ENCODE data around the gene SEMA7A.
"Not testable (repeated sequence)": the region's sequence is repeated elsewhere in the genome, so short reads cannot be mapped to it uniquely, and the experiment has no call there.

SEMA7A gene

GRCh38 chr15:74458473-74458872 lies 24.7 kb upstream of the SEMA7A start:
- H4K20me1 ChIP-seq (ENCODE audit: insufficient read depth, low read length), result no peaks in the 10 kb centered on the region
- H3K4me1 ChIP-seq (ENCODE audit: insufficient read depth, low read length, severe bottlenecking), result peaks cover 30% of the 10 kb centered on the region
- H3K79me2 ChIP-seq (ENCODE audit: insufficient read depth, low read length), result peaks cover 9% of the 10 kb centered on the region
- H3K36me3 ChIP-seq (ENCODE audit: insufficient read depth, low read length), result peaks cover 22% of the 10 kb centered on the region
- no peak overlapping the region for H3K4me2 ChIP-seq (ENCODE audit: low read length)
- H3K27ac ChIP-seq (ENCODE audit: low read depth, low read length, poor library complexity, severe bottlenecking), result no peak overlapping the region
- no peak overlapping the region for H2AFZ ChIP-seq (ENCODE audit: low read length)
- H3F3A ChIP-seq (ENCODE audit: insufficient read depth, low read length), result no peaks in the 10 kb centered on the region
- no peaks in the 10 kb centered on the region for H3K9me3 ChIP-seq (ENCODE audit: low read length)
- no peak overlapping the region for H3K4me3 ChIP-seq (ENCODE audit: low read depth, low read length, poor library complexity, severe bottlenecking)
- H3K27me3 ChIP-seq (ENCODE audit: insufficient read depth, low read length), result no peaks in the 10 kb centered on the region
- no peaks in the 10 kb centered on the region for H3K9me2 ChIP-seq (ENCODE audit: low read depth, low read length)
- TF ChIP-seq CTCF (IDR thresholded peaks at IDR 0.05; ENCODE audit: low read length) (no peak), EZH2 (IDR thresholded peaks at IDR 0.05; ENCODE audit: borderline replicate concordance, low read length) (no peak)
- H3K9ac ChIP-seq (ENCODE audit: low read length), result no peak overlapping the region

- not testable (repeated sequence) for H3K9me3 ChIP-seq (ENCODE audit: low read length); H2AFZ ChIP-seq (ENCODE audit: low read length); H3K9me2 ChIP-seq (ENCODE audit: low read depth, low read length); H3K27me3 ChIP-seq (ENCODE audit: insufficient read depth, low read length); H3K79me2 ChIP-seq (ENCODE audit: insufficient read depth, low read length); H3K4me2 ChIP-seq (ENCODE audit: low read length); H3K4me3 ChIP-seq (ENCODE audit: low read depth, low read length, poor library complexity, severe bottlenecking); H3F3A ChIP-seq (ENCODE audit: insufficient read depth, low read length); H3K9ac ChIP-seq (ENCODE audit: low read length); H4K20me1 ChIP-seq (ENCODE audit: insufficient read depth, low read length); H3K27ac ChIP-seq (ENCODE audit: low read depth, low read length, poor library complexity, severe bottlenecking)
- Histone ChIP-seq H3K4me1 (ENCODE audit: insufficient read depth, low read length, severe bottlenecking) (peaks cover 16% of the 10 kb centered on the region), H3K36me3 (ENCODE audit: insufficient read depth, low read length) (peaks cover 33% of the 10 kb centered on the region)
Observed at GRCh38 chr15:74457036-74457435, 23.3 kb upstream of the SEMA7A start.

GRCh38 chr15:74454764-74455500 lies 21.2 kb upstream of the SEMA7A start:
- Histone ChIP-seq H3K4me1 (ENCODE audit: insufficient read depth, low read length, severe bottlenecking) (peaks cover 4% of the 10 kb centered on the region), H3K4me2 (ENCODE audit: low read length) (no peak overlapping the region), H3K9ac (ENCODE audit: low read length) (no peak overlapping the region), H3K4me3 (ENCODE audit: low read depth, low read length, poor library complexity, severe bottlenecking) (no peak overlapping the region), H3K9me3 (ENCODE audit: low read length) (no peaks in the 10 kb centered on the region), H4K20me1 (ENCODE audit: insufficient read depth, low read length) (no peaks in the 10 kb centered on the region), H3F3A (ENCODE audit: insufficient read depth, low read length) (no peaks in the 10 kb centered on the region), H3K27me3 (ENCODE audit: insufficient read depth, low read length) (no peaks in the 10 kb centered on the region), H3K79me2 (ENCODE audit: insufficient read depth, low read length) (no peaks in the 10 kb centered on the region), H3K27ac (ENCODE audit: low read depth, low read length, poor library complexity, severe bottlenecking) (no peak overlapping the region), H3K36me3 (ENCODE audit: insufficient read depth, low read length) (peaks cover 54% of the 10 kb centered on the region), H3K9me2 (ENCODE audit: low read depth, low read length) (no peaks in the 10 kb centered on the region), H2AFZ (ENCODE audit: low read length) (no peak overlapping the region)
- TF ChIP-seq CTCF (IDR thresholded peaks at IDR 0.05; ENCODE audit: low read length) (no peak), EZH2 (IDR thresholded peaks at IDR 0.05; ENCODE audit: borderline replicate concordance, low read length) (no peak)
